C4-2B (cell line): ENCODE results near the gene CPA5.

Experiments used
- CTCF ChIP-seq: fragments of 450-650 bp; conservative IDR thresholded peaks from 2 replicates; pipeline ENCODE4 v1.5.1; 2017; ENCODE audit warnings: mild to moderate bottlenecking
- ZFX ChIP-seq: fragments of 450-650 bp; IDR thresholded peaks from 2 replicates; pipeline ENCODE4 v1.6.1; 2017

GRCh38 chr7:130299866-130300265 lies 44.8 kb upstream of the CPA5 start:
- no peak for TF ChIP-seq CTCF
- TF ChIP-seq ZFX, result no peak
